IMR-90 (cell line): Measurements from ENCODE around the gene LMO4. TPM values are rescaled to one million over a fixed set of nuclear protein-coding genes. Genes with fewer than 3 reads are reported as not detected.

Source experiments
- ATAC-seq: fragments of 200-7000 bp; cut with Tn5 transposase; 2 replicates; pipeline ENCODE4 v1.9.1; 2020; ENCODE audit warnings: low read depth, mild to moderate bottlenecking, moderate library complexity
- BruUV-seq: library from RNA; stranded (reverse); fragments of 400-500 nt; replicated peaks from 2 replicates; lab custom pipeline; 2021; lab: Mats Ljungman, UMichigan
- CTCF ChIA-PET: fragments of 300-600 bp; formaldehyde crosslinking; extraction: SDS; loops from one replicate; lab custom pipeline; 2021; ENCODE audit warnings: antibody characterized with exemption; lab: Yijun Ruan, JAX
- POLR2A ChIA-PET: fragments of 300-600 bp; sonication (Branson Sonifier 250); formaldehyde crosslinking; loops from one replicate; lab custom pipeline; 2022; ENCODE audit warnings: antibody characterized with exemption; ENCODE audit not compliant: unreplicated experiment; lab: Charles Lee
- DNase-seq: peaks from one replicate; pipeline ENCODE4 v3.0.0; 2013
- H2AFZ ChIP-seq: replicated peaks from 2 replicates; pipeline ENCODE3; 2013; ENCODE audit warnings: low read length, mild to moderate bottlenecking; ENCODE audit not compliant: poor library complexity
- H2AK5ac ChIP-seq: 2 replicates; pipeline ENCODE4 v1.6.1; 2013; ENCODE audit warnings: low read depth, low read length, inconsistent platforms
- H2AK9ac ChIP-seq: replicated peaks from 2 replicates; pipeline ENCODE3; 2013; ENCODE audit warnings: mild to moderate bottlenecking, low read depth, low read length, moderate library complexity; ENCODE audit not compliant: poor library complexity
- H2BK120ac ChIP-seq: 2 replicates; pipeline ENCODE4 v1.6.1; 2013; ENCODE audit warnings: low read depth, low read length, inconsistent platforms
- H2BK15ac ChIP-seq: 3 replicates; pipeline ENCODE4 v1.6.1; 2013; ENCODE audit warnings: low read depth, low read length, inconsistent platforms
- H2BK20ac ChIP-seq: 2 replicates; pipeline ENCODE4 v1.6.1; 2013; ENCODE audit warnings: low read depth, mild to moderate bottlenecking, inconsistent platforms, low read length, moderate library complexity
- H2BK5ac ChIP-seq: 2 replicates; pipeline ENCODE4 v1.6.1; 2013; ENCODE audit warnings: mild to moderate bottlenecking, low read depth, low read length, inconsistent platforms; ENCODE audit not compliant: poor library complexity, severe bottlenecking
- H3K14ac ChIP-seq: replicated peaks from 2 replicates; pipeline ENCODE4 v1.6.1; 2013; ENCODE audit warnings: low read depth, low read length, inconsistent platforms
- H3K18ac ChIP-seq: 2 replicates; pipeline ENCODE4 v1.6.1; 2013; ENCODE audit warnings: low read depth, low read length, control low read depth
- H3K23ac ChIP-seq: 2 replicates; pipeline ENCODE4 v1.6.1; 2013; ENCODE audit warnings: low read depth, low read length, inconsistent platforms
- H3K27ac ChIP-seq: 2 replicates; pipeline ENCODE4 v1.5.1; 2013; ENCODE audit warnings: mild to moderate bottlenecking, control low read depth, low read length; ENCODE audit not compliant: insufficient read depth
- H3K27me3 ChIP-seq: 2 replicates; pipeline ENCODE4 v1.6.1; 2013; ENCODE audit warnings: low read length; ENCODE audit not compliant: control insufficient read depth, insufficient read depth
- H3K36me3 ChIP-seq: 2 replicates; pipeline ENCODE4 v1.6.1; 2013; ENCODE audit warnings: low read length, mixed read lengths; ENCODE audit not compliant: control insufficient read depth, insufficient read depth
- H3K4ac ChIP-seq: 2 replicates; pipeline ENCODE4 v1.6.1; 2013; ENCODE audit warnings: low read depth, low read length, inconsistent platforms
- H3K4me1 ChIP-seq: 2 replicates; pipeline ENCODE4 v1.6.1; 2013; ENCODE audit warnings: low read length, mixed read lengths; ENCODE audit not compliant: control insufficient read depth, insufficient read depth
- H3K4me2 ChIP-seq: 2 replicates; pipeline ENCODE4 v1.6.1; 2013; ENCODE audit warnings: low read depth, mild to moderate bottlenecking, control low read depth, low read length, moderate library complexity
- H3K4me3 ChIP-seq: 2 replicates; pipeline ENCODE4 v1.5.1; 2013; ENCODE audit warnings: low read depth, mild to moderate bottlenecking, control low read depth, low read length, moderate library complexity; ENCODE audit not compliant: insufficient read depth
- H3K56ac ChIP-seq: 2 replicates; pipeline ENCODE4 v1.6.1; 2013; ENCODE audit warnings: low read length, inconsistent platforms; ENCODE audit not compliant: insufficient read depth; ENCODE audit errors: extremely low read depth
- H3K79me1 ChIP-seq, 2 experiments: 2 replicates each; pipeline ENCODE4 v1.6.1; 2013; ENCODE audit warnings: low read length in 2 of 2, inconsistent platforms in 1 of 2, low read depth in 1 of 2
- H3K9ac ChIP-seq: 2 replicates; pipeline ENCODE4 v1.6.1; 2013; ENCODE audit warnings: low read depth, low read length, control low read depth
- H3K9me1 ChIP-seq: 2 replicates; pipeline ENCODE4 v1.6.1; 2013; ENCODE audit warnings: low read length, inconsistent platforms; ENCODE audit not compliant: insufficient read depth
- H3K9me3 ChIP-seq: 2 replicates; pipeline ENCODE4 v1.6.1; 2013; ENCODE audit warnings: low read length; ENCODE audit not compliant: control insufficient read depth, insufficient read depth
- H4K20me1 ChIP-seq: 2 replicates; pipeline ENCODE4 v1.6.1; 2013; ENCODE audit warnings: low read length, inconsistent platforms; ENCODE audit not compliant: insufficient read depth
- H4K5ac ChIP-seq: 2 replicates; pipeline ENCODE4 v1.6.1; 2013; ENCODE audit warnings: mild to moderate bottlenecking, low read depth, low read length, control low read depth
- H4K8ac ChIP-seq, 2 experiments: 2 replicates each; pipeline ENCODE4 v1.6.1; 2013; ENCODE audit warnings: low read depth in 2 of 2, low read length in 2 of 2, control low read depth in 1 of 2, inconsistent platforms in 1 of 2
- H4K91ac ChIP-seq: 2 replicates; pipeline ENCODE4 v1.6.1; 2013; ENCODE audit warnings: low read depth, low read length, inconsistent platforms; ENCODE audit not compliant: insufficient read depth
- USF2 ChIP-seq: fragments of 150-350 bp; IDR thresholded peaks from 2 replicates; pipeline ENCODE4 v1.6.1; 2017; ENCODE audit warnings: mild to moderate bottlenecking, antibody characterized with exemption, low read length, low read depth
- WGBS, 2 experiments: methylation state at CpG; one replicate each; pipeline versions ENCODE4 v1.1.5 to v1.1.7; 2013; ENCODE audit warnings: missing lambda C conversion rate in 2 of 2; ENCODE audit not compliant: insufficient read length in 1 of 2; ENCODE audit errors: extremely low coverage in 2 of 2; 5-methylcytosine and 5-hydroxymethylcytosine counted together
- dilution Hi-C: fragments of 300-500 bp; cut with HindIII; formaldehyde crosslinking; loops from one replicate; pipeline ENCODE4 v1.14.3; 2018; ENCODE audit warnings: low sequenced_read_pairs; ENCODE audit not compliant: unreplicated experiment
- in situ Hi-C: fragments of 300-500 bp; cut with MboI; formaldehyde crosslinking; loops from 3 replicates; pipeline ENCODE4 v1.14.3; 2019; ENCODE audit warnings: low sequenced_read_pairs, inconsistent platforms, mixed read lengths
- intact Hi-C: fragments of 100-400 bp; cut with micrococcal nuclease; formaldehyde crosslinking; loops from 2 replicates; pipeline ENCODE4 v1.10.0; 2022
- polyA plus RNA-seq, 3 experiments: library from polyadenylated mRNA; depleted of rRNA; stranded (reverse); fragments of >200 nt; gene quantifications; 2 replicates each; pipeline ENCODE4 v1.2.3, GENCODE V29; 2012; ENCODE audit warnings: low replicate concordance in 1 of 3
- total RNA-seq: library from RNA; depleted of rRNA; stranded (reverse); fragments of >200 nt; gene quantifications from 2 replicates; pipeline ENCODE4 v1.2.3, GENCODE V29; 2012

LMO4 gene
- total and polyA plus RNA-seq, 2 of the 4 experiments (the other 2 are of a cell fraction): 98.9 to 109 TPM

- ChIA-PET CTCF (interaction anchor here (0.7 kb wide), 1 partner anchor 15 kb away, joined by 3 read pairs; no protein-coding TSS in a partner anchor), POLR2A (interaction anchor here (0.5 kb wide), 1 partner anchor 29 kb away, joined by 7 read pairs; no protein-coding TSS in a partner anchor)
- Histone ChIP-seq H3K9ac (no peak overlapping the region), H3K9me3 (0 out of 2 replicates have a peak, but pooled peaks cover 3% of the 10 kb centered on the region), H2BK120ac (no peak overlapping the region), H3K23ac (no peak overlapping the region), H3K4me1 (peaks cover 2% of the 10 kb centered on the region; the same call in 1 of the 2 replicates), H3K79me1 (no peaks in the 10 kb centered on the region), H2AK5ac (no peak overlapping the region), H2BK20ac (no peak overlapping the region), H3K27me3 (no peaks in the 10 kb centered on the region), H3K14ac (no peak overlapping the region), H4K8ac (no peak overlapping the region), H3K56ac (no peak overlapping the region), H4K20me1 (no peaks in the 10 kb centered on the region), H3K4ac (no peak overlapping the region), H3K27ac (no peak overlapping the region), H4K91ac (no peak overlapping the region), H3K4me3 (no peak overlapping the region), H3K9me1 (no peaks in the 10 kb centered on the region), H3K18ac (no peak overlapping the region), H2AK9ac (no peak overlapping the region), H2AFZ (no peak overlapping the region), H2BK5ac (no peak overlapping the region), H2BK15ac (no peak overlapping the region), H3K36me3 (no peaks in the 10 kb centered on the region), H4K5ac (no peak overlapping the region), H3K4me2 (no peak overlapping the region)
- ATAC-seq: no peak
- no peak for TF ChIP-seq USF2
- dilution Hi-C loops (no loop called here), intact Hi-C loops (no loop called here), in situ Hi-C loops (no loop called here)
- no TSS peak for BruUV-seq
- no peak for DNase-seq
- 100% methylated on average over 1 of the region's 1 CpG; no CpG with 5 or more reads in 1 of the 2 experiments for WGBS, 2 experiments
Measured at GRCh38 chr1:87359586-87359985, 30.9 kb downstream of the LMO4 start.
